DOHH2 (cell line): Measurements from ENCODE around the gene SH3GL1.

Experiments
- H3F3A ChIP-seq: fragments of 200-600 bp; sonication (generic), shearing (Covaris generic); 2 replicates; pipeline ENCODE4 v1.6.0; 2016; ENCODE audit warnings: antibody characterized with exemption, mild to moderate bottlenecking; ENCODE audit not compliant: control insufficient read depth, insufficient read depth
- H3K27ac ChIP-seq: fragments of 200-600 bp; sonication (generic); 2 replicates; pipeline ENCODE4 v1.5.1; 2014; ENCODE audit warnings: low read depth, mild to moderate bottlenecking, low read length, moderate library complexity
- H3K27me3 ChIP-seq: fragments of 200-600 bp; sonication (generic); 2 replicates; pipeline ENCODE4 v1.6.1; 2014; ENCODE audit warnings: mild to moderate bottlenecking, low read length, mixed read lengths; ENCODE audit not compliant: control insufficient read depth
- H3K36me3 ChIP-seq: fragments of 200-600 bp; sonication (generic); 2 replicates; pipeline ENCODE4 v1.6.1; 2014; ENCODE audit warnings: mild to moderate bottlenecking, low read length, moderate library complexity, mixed read lengths; ENCODE audit not compliant: control insufficient read depth
- H3K4me1 ChIP-seq: fragments of 200-600 bp; sonication (generic); 2 replicates; pipeline ENCODE4 v1.6.1; 2014; ENCODE audit warnings: mild to moderate bottlenecking, low read length, mixed read lengths; ENCODE audit not compliant: control insufficient read depth
- H3K4me2 ChIP-seq: fragments of 200-600 bp; sonication (generic); 2 replicates; pipeline ENCODE4 v1.6.0; 2014; ENCODE audit warnings: mild to moderate bottlenecking, low read length, moderate library complexity
- H3K4me3 ChIP-seq: fragments of 200-600 bp; sonication (generic); 2 replicates; pipeline ENCODE4 v1.5.1; 2014; ENCODE audit warnings: mild to moderate bottlenecking, low read length, mixed read lengths
- H3K79me2 ChIP-seq: fragments of 200-600 bp; sonication (generic); 2 replicates; pipeline ENCODE4 v1.6.1; 2014; ENCODE audit warnings: mild to moderate bottlenecking, low read length, mixed read lengths; ENCODE audit not compliant: control insufficient read depth
- H3K9me2 ChIP-seq: fragments of 200-600 bp; sonication (generic); replicated peaks from 2 replicates; pipeline ENCODE4 v1.6.1; 2014; ENCODE audit warnings: mild to moderate bottlenecking, low read length, mixed read lengths; ENCODE audit not compliant: control insufficient read depth
- H3K9me3 ChIP-seq: fragments of 200-600 bp; sonication (generic); 2 replicates; pipeline ENCODE4 v1.6.1; 2014; ENCODE audit warnings: antibody characterized with exemption, low read length, mixed read lengths; ENCODE audit not compliant: control insufficient read depth, insufficient read depth
- H4K20me1 ChIP-seq: fragments of 200-600 bp; sonication (generic); 2 replicates; pipeline ENCODE4 v1.6.0; 2014; ENCODE audit warnings: low read depth, mild to moderate bottlenecking, antibody characterized with exemption, low read length, moderate library complexity; ENCODE audit not compliant: control insufficient read depth, insufficient read depth
- EZH2phosphoT487 ChIP-seq: fragments of 200-600 bp; sonication (generic); IDR thresholded peaks from 2 replicates; pipeline ENCODE4 v1.6.1; 2017; ENCODE audit warnings: borderline replicate concordance, mild to moderate bottlenecking, antibody characterized with exemption, low read length, moderate library complexity, mixed read lengths
- TF ChIP-seq, protein P1 (sequence below): fragments of 200-600 bp; sonication (generic); IDR thresholded peaks from one replicate; pipeline ENCODE4 v1.5.1; 2014; ENCODE audit warnings: antibody characterized with exemption, mild to moderate bottlenecking, low read depth, low read length; ENCODE audit not compliant: poor library complexity, severe bottlenecking

The SH3GL1 gene

GRCh38 chr19:4313847-4314490, 86.4 kb downstream of the SH3GL1 start:
- H3K36me3 ChIP-seq = no peaks in the 10 kb centered on the region
- no peaks in the 10 kb centered on the region for H3K4me1 ChIP-seq
- H3K27me3 ChIP-seq = no peaks in the 10 kb centered on the region
- no peak for TF ChIP-seq EZH2phosphoT487
- TF ChIP-seq, protein P1, sequence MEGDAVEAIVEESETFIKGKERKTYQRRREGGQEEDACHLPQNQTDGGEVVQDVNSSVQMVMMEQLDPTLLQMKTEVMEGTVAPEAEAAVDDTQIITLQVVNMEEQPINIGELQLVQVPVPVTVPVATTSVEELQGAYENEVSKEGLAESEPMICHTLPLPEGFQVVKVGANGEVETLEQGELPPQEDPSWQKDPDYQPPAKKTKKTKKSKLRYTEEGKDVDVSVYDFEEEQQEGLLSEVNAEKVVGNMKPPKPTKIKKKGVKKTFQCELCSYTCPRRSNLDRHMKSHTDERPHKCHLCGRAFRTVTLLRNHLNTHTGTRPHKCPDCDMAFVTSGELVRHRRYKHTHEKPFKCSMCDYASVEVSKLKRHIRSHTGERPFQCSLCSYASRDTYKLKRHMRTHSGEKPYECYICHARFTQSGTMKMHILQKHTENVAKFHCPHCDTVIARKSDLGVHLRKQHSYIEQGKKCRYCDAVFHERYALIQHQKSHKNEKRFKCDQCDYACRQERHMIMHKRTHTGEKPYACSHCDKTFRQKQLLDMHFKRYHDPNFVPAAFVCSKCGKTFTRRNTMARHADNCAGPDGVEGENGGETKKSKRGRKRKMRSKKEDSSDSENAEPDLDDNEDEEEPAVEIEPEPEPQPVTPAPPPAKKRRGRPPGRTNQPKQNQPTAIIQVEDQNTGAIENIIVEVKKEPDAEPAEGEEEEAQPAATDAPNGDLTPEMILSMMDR = no peak
- H3K9me3 ChIP-seq = no peaks in the 10 kb centered on the region; the same call in 1 of the 2 replicates
- no peaks in the 10 kb centered on the region for H3K79me2 ChIP-seq
- H3F3A ChIP-seq = no peaks in the 10 kb centered on the region
- H3K27ac ChIP-seq = no peak overlapping the region
- H3K4me2 ChIP-seq = no peak overlapping the region
- no peak overlapping the region for H3K4me3 ChIP-seq
- no peaks in the 10 kb centered on the region for H3K9me2 ChIP-seq
- H4K20me1 ChIP-seq = no peaks in the 10 kb centered on the region
